GOT3 (cell line): ENCODE data around the gene PRSS16.

Experiments used
- DNase-seq: peaks from one replicate; lab custom pipeline; 2025; ENCODE audit warnings: mixed read lengths; lab: John Stamatoyannopoulos, UW

PRSS16 gene

GRCh38 chr6:27286141-27286540, 38.6 kb downstream of the PRSS16 start:
- no peak for DNase-seq

- DNase-seq = no peak
These were observed 40.2 kb downstream of the PRSS16 start for GRCh38 chr6:27287751-27288135.

GRCh38 chr6:27288136-27289044, 40.9 kb downstream of the PRSS16 start:
- no peak for DNase-seq

GRCh38 chr6:27290065-27290849, 42.8 kb downstream of the PRSS16 start:
- no peak for DNase-seq

GRCh38 chr6:27290850-27291208, 43.3 kb downstream of the PRSS16 start:
- DNase-seq = no peak

GRCh38 chr6:27293436-27294098, 46.1 kb downstream of the PRSS16 start:
- DNase-seq = no peak

GRCh38 chr6:27294409-27294808, 46.9 kb downstream of the PRSS16 start:
- no peak for DNase-seq

- no peak for DNase-seq
These were observed 48.0 kb downstream of the PRSS16 start for GRCh38 chr6:27295301-27296079.

GRCh38 chr6:27296106-27296783, 48.7 kb downstream of the PRSS16 start:
- no peak for DNase-seq

- DNase-seq = no peak
These were observed 50.0 kb downstream of the PRSS16 start for GRCh38 chr6:27297484-27297856.

GRCh38 chr6:27297857-27298730, 50.6 kb downstream of the PRSS16 start:
- no peak for DNase-seq

- DNase-seq = no peak
These were observed 56.2 kb downstream of the PRSS16 start for GRCh38 chr6:27303613-27304272.
